Rectal smooth muscle tissue (tissue), 1 donor: Measurements from ENCODE around the gene SYPL2.

Source experiments
- H3K27ac ChIP-seq: one replicate; pipeline ENCODE4 v1.7.0; 2013; ENCODE audit warnings: low read depth, low read length, inconsistent platforms
- H3K27me3 ChIP-seq: one replicate; pipeline ENCODE4 v1.7.0; 2013; ENCODE audit warnings: low read length; ENCODE audit not compliant: control insufficient read depth, insufficient read depth
- H3K36me3 ChIP-seq: one replicate; pipeline ENCODE4 v1.7.0; 2013; ENCODE audit warnings: low read length; ENCODE audit not compliant: control insufficient read depth, insufficient read depth
- H3K4me1 ChIP-seq: one replicate; pipeline ENCODE4 v1.7.0; 2013; ENCODE audit warnings: low read length; ENCODE audit not compliant: control insufficient read depth, insufficient read depth
- H3K4me3 ChIP-seq: one replicate; pipeline ENCODE4 v1.7.0; 2013; ENCODE audit warnings: low read length
- H3K9ac ChIP-seq: one replicate; pipeline ENCODE4 v1.7.0; 2013; ENCODE audit warnings: low read length

Gene SYPL2

DNA sequence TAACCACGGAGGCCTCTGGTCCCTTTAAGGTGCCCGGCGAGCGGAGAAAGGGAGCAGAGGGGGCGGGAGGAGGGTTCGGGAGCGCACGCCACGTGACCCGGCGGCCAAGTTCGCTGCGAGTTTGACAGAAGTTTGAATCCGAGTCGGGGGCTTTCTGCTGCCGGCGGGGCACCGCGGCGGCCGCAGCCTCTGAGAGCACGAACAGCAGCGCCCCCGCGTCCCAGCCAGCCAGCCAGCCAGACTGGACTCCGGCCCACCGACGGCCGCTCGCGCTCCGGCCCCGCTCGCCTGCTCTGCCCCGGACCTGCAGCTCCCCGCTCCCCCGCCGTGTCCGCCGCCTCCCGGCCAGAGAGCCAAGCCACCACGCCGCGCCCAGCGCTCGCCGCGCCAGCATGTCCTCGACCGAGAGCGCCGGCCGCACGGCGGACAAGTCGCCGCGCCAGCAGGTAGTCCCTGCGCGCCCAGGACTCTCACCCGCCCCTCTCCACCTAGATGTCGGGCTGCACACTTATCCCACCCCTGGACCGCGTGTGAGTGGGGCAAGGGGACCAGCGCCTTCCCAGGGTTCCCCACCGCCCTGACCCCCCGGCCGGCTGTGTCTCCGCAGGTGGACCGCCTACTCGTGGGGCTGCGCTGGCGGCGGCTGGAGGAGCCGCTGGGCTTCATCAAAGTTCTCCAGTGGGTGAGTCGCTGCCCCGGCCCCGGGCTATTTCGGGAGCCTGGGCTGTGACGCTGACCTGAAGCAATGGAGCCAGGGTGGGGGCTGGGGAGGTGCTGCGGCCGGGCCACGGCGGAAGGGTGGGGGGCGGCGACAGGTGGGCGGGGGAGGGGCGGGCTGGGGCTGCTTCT lies at the start of gene SYPL2:
Gene SYPL2 (plus strand): TSS at position 95 of the 849 bp plus-strand sequence. CDS start 298 bp downstream, at position 393.
- Histone ChIP-seq H3K27me3 (peaks cover 2% of the 10 kb centered on the region), H3K4me1 (peaks cover 2% of the 10 kb centered on the region), H3K4me3 (peak within 1 kb of the TSS; percentile 72), H3K27ac (peak within 1 kb of the TSS; percentile 80), H3K9ac (no peak within 1 kb of the TSS), H3K36me3 (no peaks in the 10 kb centered on the region)

DNA sequence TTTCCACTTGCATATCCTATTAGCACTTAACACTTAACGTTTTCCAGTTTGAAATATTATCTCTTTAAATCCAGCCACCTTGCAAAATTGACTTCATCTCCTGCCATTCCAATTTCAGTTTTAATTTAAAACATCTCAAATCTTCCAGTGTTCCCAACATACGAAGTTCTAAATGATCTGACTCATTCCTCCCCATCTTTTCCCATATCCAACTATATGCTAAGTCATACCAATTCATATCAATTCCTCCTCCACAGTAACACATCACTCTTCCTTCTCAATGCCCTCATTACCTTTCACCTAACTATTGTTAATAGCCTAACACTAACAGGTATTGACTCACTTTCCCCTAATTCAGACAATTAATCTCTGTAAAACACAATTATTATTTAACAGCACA lies 42.8 kb upstream of the SYPL2 start:
- H3K27ac ChIP-seq = no peak overlapping the region
- H3K4me3 ChIP-seq = no peak overlapping the region
- H3K4me1 ChIP-seq = peaks cover 8% of the 10 kb centered on the region
- peaks cover 3% of the 10 kb centered on the region for H3K36me3 ChIP-seq
- no peak overlapping the region for H3K9ac ChIP-seq
- H3K27me3 ChIP-seq = no peaks in the 10 kb centered on the region

DNA sequence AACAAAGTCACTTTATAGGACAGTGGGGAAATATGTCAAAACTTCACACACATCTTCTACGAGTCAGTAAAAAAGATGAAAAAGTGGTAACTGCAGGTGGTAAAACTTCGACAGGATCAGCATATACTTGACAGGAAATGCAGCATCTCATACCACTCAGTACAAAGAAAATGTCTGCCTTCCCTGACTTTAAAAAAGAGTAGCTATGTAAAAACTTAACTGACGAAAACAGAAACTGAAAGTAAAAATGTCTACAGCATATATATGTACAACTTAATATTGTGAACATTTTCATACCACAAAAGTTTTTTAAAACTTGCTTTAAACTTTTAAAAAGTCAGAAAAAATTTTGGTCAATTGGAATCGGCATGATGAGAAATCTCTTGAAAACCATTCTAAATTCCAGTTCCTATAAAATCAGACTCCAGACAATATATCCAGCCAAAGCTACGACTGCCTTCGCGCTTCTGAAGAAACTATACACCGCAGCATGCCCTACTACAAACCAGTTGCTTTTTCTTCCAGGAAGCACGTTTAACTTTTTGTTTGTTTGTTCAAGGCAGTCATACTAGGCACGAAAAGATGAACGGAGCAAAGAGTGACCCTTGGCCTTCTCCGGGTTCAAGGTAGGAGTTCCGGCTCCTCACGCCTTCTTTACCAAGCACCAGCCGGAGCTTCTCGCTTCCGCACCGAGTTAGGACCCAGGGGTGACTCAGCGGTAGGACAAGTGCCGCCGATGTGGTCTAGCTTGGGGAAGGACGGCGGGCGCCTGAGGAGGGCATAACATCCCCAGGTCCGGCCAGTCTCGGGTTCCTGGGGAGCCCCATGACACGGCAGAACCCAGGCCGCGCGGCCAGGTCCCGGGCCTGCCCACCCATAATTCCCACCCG lies 40.7 kb upstream of the SYPL2 start:
- Histone ChIP-seq H3K27ac (peak overlapping the region; percentile 80), H3K4me3 (peak overlapping the region; percentile 96), H3K27me3 (no peaks in the 10 kb centered on the region), H3K9ac (peak overlapping the region; percentile 2), H3K4me1 (peaks cover 8% of the 10 kb centered on the region), H3K36me3 (peaks cover 3% of the 10 kb centered on the region)

DNA sequence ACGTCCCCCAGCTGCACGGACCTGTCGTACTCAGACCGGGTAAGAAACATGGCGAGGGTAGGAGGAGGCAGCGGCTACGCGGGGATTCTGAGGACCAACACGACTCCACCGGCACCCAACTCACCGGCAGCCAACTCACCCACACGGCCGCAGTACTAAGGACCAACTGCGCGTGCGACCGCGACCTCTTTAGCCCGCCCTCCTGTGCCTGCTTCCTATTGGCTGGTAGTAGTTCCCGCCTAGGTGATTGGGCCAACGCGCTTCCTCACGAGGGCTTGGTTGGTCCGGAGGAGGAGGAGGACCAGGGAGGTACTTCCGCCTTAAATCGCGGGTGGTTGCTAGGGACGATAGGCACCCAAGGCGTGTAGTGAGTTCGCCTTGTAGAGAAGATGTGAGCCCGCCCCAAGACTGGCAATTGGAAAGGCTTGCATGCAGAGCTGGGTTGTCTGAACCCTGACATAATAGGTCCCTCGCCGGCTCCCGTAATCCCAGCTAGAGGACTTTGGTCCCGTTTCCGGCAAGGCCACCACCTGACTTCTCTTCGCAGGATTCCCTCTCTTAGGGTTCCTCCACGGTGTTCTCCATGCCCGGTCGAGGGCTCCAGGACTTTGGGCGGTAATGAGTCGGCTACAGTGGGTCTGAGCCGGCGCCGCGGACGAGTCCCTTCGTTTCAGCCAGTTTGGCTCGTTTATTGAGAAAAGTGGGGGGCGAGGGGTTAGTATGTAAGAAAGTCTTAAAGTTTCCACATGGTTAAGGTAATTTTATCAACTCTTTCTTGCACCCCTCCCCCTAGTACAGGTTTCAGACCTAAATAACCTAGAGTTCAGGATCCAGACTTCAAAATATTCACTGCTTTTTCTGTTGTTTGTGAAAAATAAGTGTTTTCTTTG lies 39.8 kb upstream of the SYPL2 start, which contains the start of gene PSMA5:
Gene PSMA5 (minus strand): TSS at position 168 of the 890 bp plus-strand sequence. CDS start 118 bp downstream, at position 50.
- Histone ChIP-seq H3K27me3 (no peaks in the 10 kb centered on the region), H3K4me3 (peak within 1 kb of the TSS; percentile 96), H3K9ac (peak within 1 kb of the TSS; percentile 32), H3K36me3 (no peaks in the 10 kb centered on the region), H3K27ac (peak within 1 kb of the TSS; percentile 91), H3K4me1 (peaks cover 8% of the 10 kb centered on the region)

DNA sequence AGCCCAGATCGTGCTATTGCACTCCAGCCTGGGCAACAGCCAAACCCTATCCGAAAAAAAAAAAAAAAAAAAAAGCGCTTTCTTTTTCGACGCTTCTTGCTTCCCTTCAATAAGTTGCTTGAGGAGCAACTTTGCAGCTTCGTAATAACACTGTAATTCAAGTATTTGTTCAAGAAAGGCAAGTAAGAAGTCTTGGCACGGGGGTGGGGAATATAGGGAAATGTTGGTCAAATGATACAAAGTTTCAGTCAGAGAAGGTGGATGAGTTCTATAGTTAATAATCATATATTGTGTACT lies 39.2 kb upstream of the SYPL2 start:
- Histone ChIP-seq H3K36me3 (no peaks in the 10 kb centered on the region), H3K27ac (peak overlapping the region; percentile 91), H3K9ac (no peak overlapping the region), H3K4me1 (peaks cover 8% of the 10 kb centered on the region), H3K4me3 (peak overlapping the region; percentile 96), H3K27me3 (no peaks in the 10 kb centered on the region)

DNA sequence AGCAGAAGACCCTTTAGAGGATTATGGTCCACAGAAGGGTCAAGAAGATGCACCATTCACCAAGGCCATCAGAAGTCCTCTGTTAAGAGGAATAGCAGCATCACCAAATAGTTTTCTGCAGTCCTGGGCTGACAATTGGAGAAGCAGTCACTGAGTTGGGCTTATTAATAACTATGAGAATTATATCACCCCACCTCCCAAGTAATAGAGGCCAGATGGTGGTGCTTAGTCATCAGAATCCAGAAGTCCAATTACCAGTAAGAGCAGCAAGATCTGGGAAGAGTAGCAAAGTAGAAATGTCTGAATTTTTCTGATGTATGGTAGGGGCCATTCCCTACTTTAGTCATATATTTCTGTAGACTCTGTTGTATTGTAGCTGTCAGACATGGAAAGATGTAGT lies 34.0 kb upstream of the SYPL2 start:
- Histone ChIP-seq H3K36me3 (no peaks in the 10 kb centered on the region), H3K4me1 (no peaks in the 10 kb centered on the region), H3K27me3 (no peaks in the 10 kb centered on the region), H3K4me3 (no peak overlapping the region), H3K27ac (no peak overlapping the region), H3K9ac (no peak overlapping the region)

DNA sequence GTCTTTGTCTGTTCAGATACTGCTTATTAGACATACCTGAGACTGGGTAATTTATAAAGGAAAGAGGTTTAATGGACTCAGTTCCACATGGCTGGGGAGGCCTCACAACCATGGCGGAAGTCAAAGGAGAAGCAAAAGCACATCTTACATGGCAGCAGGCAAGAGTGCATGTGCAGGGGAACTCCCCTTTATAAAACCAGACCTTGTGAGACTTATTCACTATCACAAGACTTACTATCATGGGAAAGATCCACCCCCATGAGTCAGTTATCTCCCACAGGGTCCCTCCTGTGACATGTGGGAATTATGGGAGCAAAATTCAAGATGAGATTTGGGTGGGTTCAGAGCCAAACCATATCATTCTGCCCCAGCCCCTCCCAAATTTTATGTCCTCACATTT lies 33.0 kb upstream of the SYPL2 start:
- no peaks in the 10 kb centered on the region for H3K27me3 ChIP-seq
- no peaks in the 10 kb centered on the region for H3K36me3 ChIP-seq
- no peak overlapping the region for H3K27ac ChIP-seq
- no peaks in the 10 kb centered on the region for H3K4me1 ChIP-seq
- H3K4me3 ChIP-seq = no peak overlapping the region
- no peak overlapping the region for H3K9ac ChIP-seq

DNA sequence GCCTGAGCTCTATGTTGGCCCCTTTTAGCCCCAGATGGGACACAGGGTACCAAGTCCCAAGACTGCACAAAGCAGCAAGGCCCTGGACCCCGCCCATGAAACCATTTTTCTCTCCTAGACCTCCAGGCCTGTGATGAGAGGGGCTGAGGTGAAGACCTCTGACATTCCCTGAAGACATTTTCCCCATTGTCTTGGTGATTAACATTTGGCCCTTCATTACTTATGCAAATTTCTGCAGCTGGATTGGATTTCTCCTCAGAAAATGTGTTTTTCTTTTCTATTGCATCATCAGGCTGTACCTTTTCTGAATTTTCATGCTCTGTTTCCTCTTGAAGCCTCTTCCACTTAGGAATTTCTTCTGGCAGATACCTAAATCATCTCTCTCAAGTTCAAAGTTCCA lies 31.9 kb upstream of the SYPL2 start:
- Histone ChIP-seq H3K9ac (no peak overlapping the region), H3K36me3 (no peaks in the 10 kb centered on the region), H3K27me3 (no peaks in the 10 kb centered on the region), H3K4me1 (no peaks in the 10 kb centered on the region), H3K4me3 (no peak overlapping the region), H3K27ac (no peak overlapping the region)

DNA sequence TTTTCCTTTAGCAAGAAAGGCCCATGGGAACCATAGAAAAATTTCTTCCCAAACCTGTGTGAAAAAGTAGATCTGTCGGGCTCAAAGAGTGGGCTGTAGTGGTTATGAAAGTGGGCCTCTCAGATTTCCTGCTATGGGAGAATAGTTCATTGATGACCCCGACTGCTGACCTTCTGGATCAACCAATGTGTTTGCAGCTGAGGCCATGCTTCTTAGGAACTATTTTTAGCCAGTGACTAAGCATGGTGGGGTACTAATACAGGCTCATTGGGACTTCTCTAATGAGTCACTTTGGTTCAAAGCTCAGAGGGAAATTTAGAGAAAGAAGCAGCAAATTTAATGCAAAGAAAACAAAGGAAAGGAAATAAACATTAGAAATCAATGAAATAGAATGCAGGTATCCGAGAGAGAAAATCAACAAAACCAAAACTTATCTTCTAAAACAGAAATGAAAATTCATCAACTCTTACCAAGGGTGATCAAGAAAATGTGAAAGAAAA lies 27.5 kb upstream of the SYPL2 start:
- H3K27ac ChIP-seq = no peak overlapping the region
- H3K4me1 ChIP-seq = no peaks in the 10 kb centered on the region
- H3K9ac ChIP-seq = no peak overlapping the region
- no peaks in the 10 kb centered on the region for H3K27me3 ChIP-seq
- no peak overlapping the region for H3K4me3 ChIP-seq
- no peaks in the 10 kb centered on the region for H3K36me3 ChIP-seq

DNA sequence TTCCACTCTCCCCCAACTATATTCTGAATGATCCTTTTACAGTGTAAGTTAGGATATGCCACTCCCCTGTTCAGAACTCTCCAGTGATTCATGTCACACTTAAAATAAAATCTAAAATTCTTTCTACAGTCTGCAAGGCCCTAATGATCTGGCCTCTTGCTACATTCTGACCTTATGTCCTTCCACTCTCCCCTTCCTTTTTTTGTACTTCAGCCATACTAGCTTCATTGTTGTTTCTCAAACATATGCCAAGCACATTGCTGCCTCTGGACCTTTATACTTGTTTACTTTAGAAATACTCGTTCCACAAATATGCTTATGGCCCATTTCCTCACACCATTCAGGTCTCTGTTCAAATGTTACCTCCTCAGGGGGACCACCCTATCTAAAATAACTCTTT lies 25.3 kb upstream of the SYPL2 start:
- Histone ChIP-seq H3K4me1 (no peaks in the 10 kb centered on the region), H3K4me3 (no peak overlapping the region), H3K27ac (no peak overlapping the region), H3K9ac (no peak overlapping the region), H3K36me3 (no peaks in the 10 kb centered on the region), H3K27me3 (no peaks in the 10 kb centered on the region)

DNA sequence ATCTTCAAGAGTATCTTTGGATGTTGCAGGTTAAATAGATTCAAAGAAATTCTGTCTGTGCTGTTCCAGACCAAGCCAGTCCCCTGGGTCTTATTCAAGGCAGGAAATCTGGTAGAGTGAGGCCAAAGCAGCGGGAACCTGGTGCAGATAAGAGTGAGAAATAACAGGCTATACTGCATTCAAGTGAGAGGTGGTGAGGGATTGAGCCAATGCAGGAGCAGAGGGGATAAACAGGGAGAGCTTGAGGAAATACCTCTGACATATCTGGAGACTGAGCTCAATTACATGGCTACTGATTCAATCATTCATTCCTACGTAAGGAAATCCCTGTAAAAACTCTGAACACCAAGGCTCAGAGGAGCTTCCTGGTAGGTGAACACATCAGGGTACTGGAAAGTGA lies 22.9 kb upstream of the SYPL2 start:
- Histone ChIP-seq H3K27ac (no peak overlapping the region), H3K27me3 (no peaks in the 10 kb centered on the region), H3K4me3 (no peak overlapping the region), H3K4me1 (no peaks in the 10 kb centered on the region), H3K9ac (no peak overlapping the region), H3K36me3 (no peaks in the 10 kb centered on the region)

DNA sequence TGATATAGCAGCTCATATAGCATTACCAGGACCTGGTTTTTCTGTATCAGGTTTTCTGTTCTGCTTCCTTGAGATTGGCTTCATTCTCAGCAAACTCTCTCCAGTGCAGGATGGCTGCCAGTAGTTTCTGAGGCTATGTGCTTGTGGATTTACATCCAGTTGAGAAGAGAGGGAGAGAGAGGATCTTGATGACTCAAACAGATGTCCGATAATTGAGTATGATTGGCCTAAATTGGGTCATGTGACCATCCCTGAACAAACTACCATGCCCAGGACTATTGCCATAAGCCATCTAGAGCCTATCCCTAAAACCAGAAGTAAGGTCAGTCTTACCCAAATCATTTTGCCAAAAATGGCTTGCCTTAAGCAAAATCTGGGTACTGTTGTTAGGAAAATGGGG lies 22.0 kb upstream of the SYPL2 start:
- Histone ChIP-seq H3K9ac (no peak overlapping the region), H3K4me1 (no peaks in the 10 kb centered on the region), H3K27ac (no peak overlapping the region), H3K4me3 (no peak overlapping the region), H3K27me3 (no peaks in the 10 kb centered on the region), H3K36me3 (no peaks in the 10 kb centered on the region)
